ENCODE data around the gene SYNJ1. TPM values are rescaled to one million over a fixed set of nuclear protein-coding genes. Genes with fewer than 3 reads are reported as not detected.

SYNJ1 gene
- total and polyA plus RNA-seq, 2 experiments from 2014 or later = 1.4 to 4.2 TPM

DNA sequence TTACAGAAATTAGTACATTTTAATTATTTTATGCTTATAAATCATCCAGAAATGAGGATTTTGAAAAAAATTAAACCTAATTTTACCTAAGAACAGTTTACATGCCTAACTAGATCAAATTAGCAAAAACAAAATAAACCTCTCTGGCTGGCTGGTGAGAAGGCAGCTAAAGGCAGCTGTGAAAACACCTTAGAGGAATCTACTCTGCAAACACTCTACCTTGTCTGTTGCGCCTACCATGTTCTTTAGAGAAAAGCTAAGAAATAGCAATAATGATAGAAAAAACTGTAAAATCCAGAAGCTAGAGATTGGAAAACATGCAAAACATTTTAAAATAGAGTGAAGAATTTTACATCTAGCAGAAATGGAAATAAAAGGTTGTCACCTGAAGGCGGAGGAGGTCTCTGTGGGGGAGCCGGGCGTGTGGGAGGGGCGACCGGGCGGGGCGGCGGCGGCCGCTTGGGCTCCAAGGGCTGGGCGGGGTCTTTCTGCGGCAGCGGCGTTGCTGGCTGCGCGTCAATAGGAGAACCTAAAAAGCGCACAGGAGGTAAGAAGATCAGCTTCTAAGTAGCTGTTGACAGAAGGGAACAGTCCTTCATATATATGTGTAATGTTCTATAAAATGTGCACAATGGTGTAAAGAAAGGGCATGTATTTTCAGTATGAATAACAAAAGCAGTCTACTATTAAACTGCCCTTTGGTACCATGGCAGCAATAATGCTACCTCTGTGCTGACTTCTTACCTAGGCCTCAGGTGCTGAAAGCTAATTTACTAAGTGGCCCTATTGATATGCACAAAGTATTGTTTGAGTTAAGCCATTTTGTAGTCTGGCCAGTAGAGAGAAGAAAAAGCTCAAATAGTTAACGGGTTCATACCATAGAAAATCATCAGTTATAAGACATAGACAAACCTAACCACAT is 82.3 kb downstream of the SYNJ1 start (continued):
- TF ChIP-seq, protein P1, sequence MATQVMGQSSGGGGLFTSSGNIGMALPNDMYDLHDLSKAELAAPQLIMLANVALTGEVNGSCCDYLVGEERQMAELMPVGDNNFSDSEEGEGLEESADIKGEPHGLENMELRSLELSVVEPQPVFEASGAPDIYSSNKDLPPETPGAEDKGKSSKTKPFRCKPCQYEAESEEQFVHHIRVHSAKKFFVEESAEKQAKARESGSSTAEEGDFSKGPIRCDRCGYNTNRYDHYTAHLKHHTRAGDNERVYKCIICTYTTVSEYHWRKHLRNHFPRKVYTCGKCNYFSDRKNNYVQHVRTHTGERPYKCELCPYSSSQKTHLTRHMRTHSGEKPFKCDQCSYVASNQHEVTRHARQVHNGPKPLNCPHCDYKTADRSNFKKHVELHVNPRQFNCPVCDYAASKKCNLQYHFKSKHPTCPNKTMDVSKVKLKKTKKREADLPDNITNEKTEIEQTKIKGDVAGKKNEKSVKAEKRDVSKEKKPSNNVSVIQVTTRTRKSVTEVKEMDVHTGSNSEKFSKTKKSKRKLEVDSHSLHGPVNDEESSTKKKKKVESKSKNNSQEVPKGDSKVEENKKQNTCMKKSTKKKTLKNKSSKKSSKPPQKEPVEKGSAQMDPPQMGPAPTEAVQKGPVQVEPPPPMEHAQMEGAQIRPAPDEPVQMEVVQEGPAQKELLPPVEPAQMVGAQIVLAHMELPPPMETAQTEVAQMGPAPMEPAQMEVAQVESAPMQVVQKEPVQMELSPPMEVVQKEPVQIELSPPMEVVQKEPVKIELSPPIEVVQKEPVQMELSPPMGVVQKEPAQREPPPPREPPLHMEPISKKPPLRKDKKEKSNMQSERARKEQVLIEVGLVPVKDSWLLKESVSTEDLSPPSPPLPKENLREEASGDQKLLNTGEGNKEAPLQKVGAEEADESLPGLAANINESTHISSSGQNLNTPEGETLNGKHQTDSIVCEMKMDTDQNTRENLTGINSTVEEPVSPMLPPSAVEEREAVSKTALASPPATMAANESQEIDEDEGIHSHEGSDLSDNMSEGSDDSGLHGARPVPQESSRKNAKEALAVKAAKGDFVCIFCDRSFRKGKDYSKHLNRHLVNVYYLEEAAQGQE (IDR thresholded peaks at IDR 0.05; ENCODE audit: unreplicated experiment) = no peak
- TF ChIP-seq JUNB (IDR thresholded peaks at IDR 0.05; ENCODE audit: unreplicated experiment) = no peak
- TF ChIP-seq NANOG (IDR thresholded peaks at IDR 0.05; ENCODE audit: borderline replicate concordance) = no peak
- TF ChIP-seq POLR2AphosphoS5 (IDR thresholded peaks at IDR 0.05; ENCODE audit: low read depth) = no peak
- TF ChIP-seq STAT1 (IDR thresholded peaks at IDR 0.05; ENCODE audit: unreplicated experiment) = no peak
- TF ChIP-seq, protein P2, sequence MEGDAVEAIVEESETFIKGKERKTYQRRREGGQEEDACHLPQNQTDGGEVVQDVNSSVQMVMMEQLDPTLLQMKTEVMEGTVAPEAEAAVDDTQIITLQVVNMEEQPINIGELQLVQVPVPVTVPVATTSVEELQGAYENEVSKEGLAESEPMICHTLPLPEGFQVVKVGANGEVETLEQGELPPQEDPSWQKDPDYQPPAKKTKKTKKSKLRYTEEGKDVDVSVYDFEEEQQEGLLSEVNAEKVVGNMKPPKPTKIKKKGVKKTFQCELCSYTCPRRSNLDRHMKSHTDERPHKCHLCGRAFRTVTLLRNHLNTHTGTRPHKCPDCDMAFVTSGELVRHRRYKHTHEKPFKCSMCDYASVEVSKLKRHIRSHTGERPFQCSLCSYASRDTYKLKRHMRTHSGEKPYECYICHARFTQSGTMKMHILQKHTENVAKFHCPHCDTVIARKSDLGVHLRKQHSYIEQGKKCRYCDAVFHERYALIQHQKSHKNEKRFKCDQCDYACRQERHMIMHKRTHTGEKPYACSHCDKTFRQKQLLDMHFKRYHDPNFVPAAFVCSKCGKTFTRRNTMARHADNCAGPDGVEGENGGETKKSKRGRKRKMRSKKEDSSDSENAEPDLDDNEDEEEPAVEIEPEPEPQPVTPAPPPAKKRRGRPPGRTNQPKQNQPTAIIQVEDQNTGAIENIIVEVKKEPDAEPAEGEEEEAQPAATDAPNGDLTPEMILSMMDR (conservative IDR thresholded peaks at IDR 0.05; ENCODE audit: low read depth in 2 of 2) = no peak
- no peak for TF ChIP-seq EZH2phosphoT487 (IDR thresholded peaks at IDR 0.05; ENCODE audit: unreplicated experiment)
- no peak for TF ChIP-seq EZH2 (IDR thresholded peaks at IDR 0.05; ENCODE audit: low read depth, unreplicated experiment)
- TF ChIP-seq ZNF331 (CRISPR knock-in tag; IDR thresholded peaks at IDR 0.05; ENCODE audit: low read depth) = no peak

DNA sequence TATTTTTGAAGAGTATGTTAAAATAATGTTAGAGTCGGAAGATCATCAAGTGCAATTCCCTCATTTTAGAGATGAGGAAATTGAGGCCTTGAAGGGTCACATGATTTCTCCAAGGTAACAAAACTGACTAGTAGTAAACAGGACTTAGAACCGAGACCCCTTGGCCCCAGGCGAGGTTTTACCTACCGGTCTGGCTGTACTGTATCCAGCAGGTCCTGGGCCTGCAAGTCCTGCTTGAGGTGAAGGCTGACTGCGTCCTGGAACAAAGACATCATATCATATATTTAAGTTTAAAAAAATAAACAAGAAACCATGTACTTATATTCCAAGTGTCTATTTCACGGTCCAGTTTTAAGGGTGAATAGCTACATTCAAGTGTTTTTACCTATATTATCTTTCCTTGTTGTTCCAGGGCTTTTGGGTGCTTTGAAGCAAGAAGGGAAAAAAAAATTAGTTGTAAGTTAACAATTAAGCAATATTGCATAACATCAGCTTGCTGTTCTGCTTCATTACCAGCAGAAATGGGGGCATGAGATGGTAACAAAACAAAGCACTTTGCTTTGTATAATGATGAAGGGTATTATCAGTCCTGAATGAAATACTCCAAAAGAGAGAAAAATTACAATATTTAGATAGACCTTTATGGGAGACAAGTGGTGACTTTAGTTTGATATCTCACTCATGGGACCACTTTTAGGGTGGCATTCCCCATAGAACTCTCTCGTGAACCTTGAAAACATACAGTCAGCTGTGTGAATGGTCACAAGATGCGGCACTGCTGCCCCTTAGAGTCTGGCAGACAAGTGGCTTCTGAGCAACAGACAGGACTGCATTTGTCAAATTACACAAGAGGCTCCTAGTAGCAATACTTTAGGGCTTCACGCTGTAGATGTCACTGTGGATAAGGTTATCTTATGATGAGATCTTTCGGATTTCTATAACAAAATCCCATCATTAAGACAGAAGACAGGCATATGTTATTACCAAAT is 85.8 kb downstream of the SYNJ1 start:
- no peak overlapping the region for H3K27ac Mint-ChIP-seq
- Histone ChIP-seq H3K4me3 (no peak overlapping the region), H3K9me2 (ENCODE audit: insufficient read depth) (no peaks in the 10 kb centered on the region), H3K4me2 (no peak overlapping the region), H3K79me2 (replicated peaks; ENCODE audit: insufficient read depth) (no peaks in the 10 kb centered on the region), H3K27me3 (ENCODE audit: insufficient read depth) (no peaks in the 10 kb centered on the region), H3K36me3 (ENCODE audit: insufficient read depth) (no peaks in the 10 kb centered on the region), H3K27ac (ENCODE audit: low read depth) (no peak overlapping the region), H4K20me1 (replicated peaks; ENCODE audit: insufficient read depth) (no peaks in the 10 kb centered on the region), H3K4me1 (ENCODE audit: insufficient read depth) (peaks cover 21% of the 10 kb centered on the region), H2AFZ (no peak overlapping the region), H3F3A (replicated peaks; ENCODE audit: low read depth) (no peaks in the 10 kb centered on the region)
- H3K27me3 Mint-ChIP-seq (ENCODE audit: insufficient read depth, low read depth, poor library complexity) = peaks cover 2% of the 10 kb centered on the region
- H3K4me1 Mint-ChIP-seq = peaks cover 23% of the 10 kb centered on the region
- H3K9me3 Mint-ChIP-seq = no peaks in the 10 kb centered on the region
- DNase-seq (ENCODE audit: low spot score) = peak; percentile 16
- H3K36me3 Mint-ChIP-seq (ENCODE audit: low read depth) = no peaks in the 10 kb centered on the region
- H3K4me3 Mint-ChIP-seq = no peak overlapping the region
- ATAC-seq = no peak; the same call in 2 of the 3 replicates
- no peak for TF ChIP-seq NANOG (IDR thresholded peaks at IDR 0.05; ENCODE audit: borderline replicate concordance)
- no peak for TF ChIP-seq JUNB (IDR thresholded peaks at IDR 0.05; ENCODE audit: unreplicated experiment)
- no peak for TF ChIP-seq POLR2AphosphoS5 (IDR thresholded peaks at IDR 0.05; ENCODE audit: low read depth)
- no peak for TF ChIP-seq EZH2phosphoT487 (IDR thresholded peaks at IDR 0.05; ENCODE audit: unreplicated experiment)
